Stimulated activated CD4-positive, alpha-beta T cell treated with anti-CD3 and anti-CD28 coated beads, Interleukin-12 subunit alpha, Interleukin-12 subunit beta, amount 100 ng/mL, for 24 hours (primary cell): ENCODE measurements around the gene SSX3.
"Not testable (repeated sequence)": the region's sequence is repeated elsewhere in the genome, so short reads cannot be mapped to it uniquely, and the experiment has no call there.

ENCODE experiments used
- DNase-seq, 2 experiments: peaks; one replicate each; pipeline ENCODE4 v3.0.0-alpha.2; 2020; ENCODE audit warnings: low read depth in 2 of 2

Gene SSX3

GRCh38 chrX:48356315-48357094 is at the start of gene SSX3:
Gene SSX3, minus strand, starts transcription at chrX:48356703. Its CDS starts 1,454 bp downstream, at chrX:48355249.
- DNase-seq: not testable (repeated sequence)

GRCh38 chrX:48397825-48398224 is 41.3 kb upstream of the SSX3 start:
- DNase-seq: not testable (repeated sequence)

- DNase-seq: not testable (repeated sequence)
These were observed 40.4 kb upstream of the SSX3 start for GRCh38 chrX:48396931-48397330.

- not testable (repeated sequence) for DNase-seq
These were observed 26.7 kb upstream of the SSX3 start, which contains the start of gene SSX4 for GRCh38 chrX:48383239-48383638. Gene SSX4, plus strand, starts transcription at chrX:48383539. Its CDS starts 515 bp downstream, at chrX:48384054.

- DNase-seq: not testable (repeated sequence)
These were observed 13.9 kb upstream of the SSX3 start for GRCh38 chrX:48370408-48370807.

- not testable (repeated sequence) for DNase-seq
These were observed 11.4 kb upstream of the SSX3 start for GRCh38 chrX:48367717-48368408.

GRCh38 chrX:48359281-48359680 is 2.8 kb upstream of the SSX3 start:
- DNase-seq: not testable (repeated sequence)

- DNase-seq: no peak
These were observed 1.2 kb upstream of the SSX3 start for GRCh38 chrX:48357681-48358080.

GRCh38 chrX:48346059-48346458 is 10.4 kb downstream of the SSX3 start:
- DNase-seq: not testable (repeated sequence)

GRCh38 chrX:48313996-48314395 is 42.5 kb downstream of the SSX3 start:
- not testable (repeated sequence) for DNase-seq

- DNase-seq: no peak
These were observed 50.3 kb downstream of the SSX3 start for GRCh38 chrX:48306175-48306574.
